GM23338 (cell line): ENCODE results near the gene NR4A1. TPM values are rescaled to one million over a fixed set of nuclear protein-coding genes. Genes with fewer than 3 reads are reported as not detected.

Experiments
- ATAC-seq: fragments of 200-7000 bp; cut with Tn5 transposase; 3 replicates; pipeline ENCODE4 v1.9.1; 2020
- DNase-seq: peaks from one replicate; pipeline ENCODE4 v3.0.0-alpha.2; 2015; ENCODE audit warnings: low spot score
- H2AFZ ChIP-seq: fragments of 200-600 bp; sonication (generic); 2 replicates; pipeline ENCODE4 v1.8.0; 2016; ENCODE audit warnings: antibody characterized with exemption, mild to moderate bottlenecking, moderate library complexity
- H3F3A ChIP-seq: fragments of 200-600 bp; sonication (generic); replicated peaks from 2 replicates; pipeline ENCODE4 v1.8.0; 2017; ENCODE audit warnings: antibody characterized with exemption, mixed run types, low read depth
- H3K27ac ChIP-seq: fragments of 200-600 bp; sonication (generic); 2 replicates; pipeline ENCODE4 v1.6.1; 2016; ENCODE audit warnings: low read depth
- H3K27me3 ChIP-seq: fragments of 200-600 bp; sonication (generic); 2 replicates; pipeline ENCODE4 v1.8.0; 2016; ENCODE audit warnings: mild to moderate bottlenecking, mixed run types, moderate library complexity; ENCODE audit not compliant: insufficient read depth
- H3K36me3 ChIP-seq: fragments of 200-600 bp; sonication (generic); 2 replicates; pipeline ENCODE4 v1.8.0; 2016; ENCODE audit warnings: mild to moderate bottlenecking; ENCODE audit not compliant: insufficient read depth
- H3K4me1 ChIP-seq: fragments of 200-600 bp; sonication (generic); 2 replicates; pipeline ENCODE4 v1.8.0; 2016; ENCODE audit warnings: mild to moderate bottlenecking, moderate library complexity; ENCODE audit not compliant: insufficient read depth
- H3K4me2 ChIP-seq: fragments of 200-600 bp; sonication (generic); 2 replicates; pipeline ENCODE4 v1.7.1; 2017; ENCODE audit warnings: mixed run types
- H3K4me3 ChIP-seq: fragments of 200-600 bp; sonication (generic); 2 replicates; pipeline ENCODE4 v1.6.1; 2016; ENCODE audit warnings: mixed run types
- H3K79me2 ChIP-seq: fragments of 200-600 bp; sonication (generic); replicated peaks from 2 replicates; pipeline ENCODE4 v1.8.0; 2017; ENCODE audit warnings: mild to moderate bottlenecking; ENCODE audit not compliant: insufficient read depth
- H3K9me2 ChIP-seq: fragments of 200-600 bp; sonication (generic); 2 replicates; pipeline ENCODE4 v1.8.0; 2017; ENCODE audit not compliant: insufficient read depth
- H4K20me1 ChIP-seq: fragments of 200-600 bp; sonication (generic); replicated peaks from 2 replicates; pipeline ENCODE4 v1.8.0; 2017; ENCODE audit warnings: mild to moderate bottlenecking; ENCODE audit not compliant: insufficient read depth
- H3K27ac Mint-ChIP-seq: 2 replicates; pipeline ENCODE4 v1.8.0; 2020; ENCODE audit warnings: inconsistent platforms, mild to moderate bottlenecking, moderate library complexity, mixed read lengths
- H3K27me3 Mint-ChIP-seq: 3 replicates; pipeline ENCODE4 v1.8.0; 2022; ENCODE audit warnings: low read depth, mild to moderate bottlenecking, moderate library complexity, mixed read lengths, inconsistent platforms; ENCODE audit not compliant: insufficient read depth, poor library complexity
- H3K36me3 Mint-ChIP-seq: 3 replicates; pipeline ENCODE4 v1.8.0; 2021; ENCODE audit warnings: low read depth, mild to moderate bottlenecking, inconsistent platforms, moderate library complexity, mixed read lengths
- H3K4me1 Mint-ChIP-seq: 3 replicates; pipeline ENCODE4 v1.8.0; 2020; ENCODE audit warnings: mild to moderate bottlenecking, inconsistent platforms, mixed read lengths
- H3K4me3 Mint-ChIP-seq: 3 replicates; pipeline ENCODE4 v1.8.0; 2021; ENCODE audit warnings: moderate library complexity, mild to moderate bottlenecking, inconsistent platforms, mixed read lengths
- H3K9me3 Mint-ChIP-seq: 3 replicates; pipeline ENCODE4 v1.8.0; 2020; ENCODE audit warnings: moderate library complexity, mild to moderate bottlenecking, inconsistent platforms, mixed read lengths
- CREB1 ChIP-seq: fragments of 250-450 bp; sonication (Bioruptor Pico); IDR thresholded peaks from 2 replicates; pipeline ENCODE4 v1.5.0; 2020; ENCODE audit warnings: low read depth, mild to moderate bottlenecking, moderate library complexity
- ETS1 ChIP-seq: IDR thresholded peaks from 2 replicates; pipeline ENCODE4 v1.6.1; 2016; ENCODE audit warnings: antibody characterized with exemption
- EZH2 ChIP-seq: fragments of 200-600 bp; sonication (generic); IDR thresholded peaks from one replicate; pipeline ENCODE4 v1.8.0; 2017; ENCODE audit warnings: antibody characterized with exemption, mild to moderate bottlenecking, low read depth; ENCODE audit not compliant: unreplicated experiment
- EZH2phosphoT487 ChIP-seq: fragments of 200-600 bp; sonication (generic); IDR thresholded peaks from one replicate; pipeline ENCODE4 v1.8.1; 2018; ENCODE audit warnings: antibody characterized with exemption; ENCODE audit not compliant: unreplicated experiment
- JUNB ChIP-seq: IDR thresholded peaks from one replicate; pipeline ENCODE4 v1.6.1; 2016; ENCODE audit warnings: antibody characterized with exemption; ENCODE audit not compliant: unreplicated experiment
- NANOG ChIP-seq: IDR thresholded peaks from 2 replicates; pipeline ENCODE4 v1.6.1; 2016; ENCODE audit warnings: antibody characterized with exemption, borderline replicate concordance
- POLR2AphosphoS5 ChIP-seq: IDR thresholded peaks from 2 replicates; pipeline ENCODE4 v1.6.1; 2016; ENCODE audit warnings: antibody characterized with exemption, low read depth
- REST ChIP-seq: IDR thresholded peaks from one replicate; pipeline ENCODE4 v1.6.1; 2018; ENCODE audit warnings: antibody characterized with exemption; ENCODE audit not compliant: unreplicated experiment
- ZNF114 ChIP-seq: fragments of 250-450 bp; sonication (Bioruptor Pico); IDR thresholded peaks from 2 replicates; pipeline ENCODE4 v1.5.0; 2020; ENCODE audit warnings: mild to moderate bottlenecking, moderate library complexity
- polyA plus RNA-seq: library from polyadenylated mRNA; unstranded; fragments of >200 nt; fragmentation: Nextera tagmentation; extraction: Ambion mirVana; gene quantifications from 2 replicates; pipeline ENCODE4 v1.2.1, GENCODE V29; 2016
- total RNA-seq: library from RNA; depleted of rRNA; stranded (reverse); fragments of >200 nt; shearing (Covaris generic); gene quantifications from 2 replicates; pipeline ENCODE4 v1.2.3, GENCODE V29; 2014

Gene NR4A1
- total and polyA plus RNA-seq, 2 experiments from 2014 or later, result 7.5 to 19.1 TPM

GRCh38 chr12:52063082-52063924 lies 12.1 kb downstream of the NR4A1 start:
- H3K4me3 Mint-ChIP-seq, result no peak overlapping the region
- peaks cover 2% of the 10 kb centered on the region; the same call in 1 of the 3 replicates for H3K4me1 Mint-ChIP-seq
- no peaks in the 10 kb centered on the region for H3K79me2 ChIP-seq
- no peaks in the 10 kb centered on the region for H3K9me2 ChIP-seq
- H3F3A ChIP-seq, result no peaks in the 10 kb centered on the region; the same call in 1 of the 2 replicates
- ATAC-seq (no peak; the same call in 2 of the 3 replicates), DNase-seq (no peak)
- H3K27ac Mint-ChIP-seq, result no peak overlapping the region
- no peaks in the 10 kb centered on the region for H3K4me1 ChIP-seq
- no peaks in the 10 kb centered on the region for H3K27me3 ChIP-seq
- H2AFZ ChIP-seq, result no peak overlapping the region; the same call in 1 of the 2 replicates
- TF ChIP-seq EZH2 (no peak), CREB1 (CRISPR knock-in tag) (no peak), NANOG (no peak), JUNB (no peak), EZH2phosphoT487 (no peak), ETS1 (no peak), ZNF114 (CRISPR knock-in tag) (no peak)
- no peak overlapping the region for H3K27ac ChIP-seq
- no peaks in the 10 kb centered on the region for H3K9me3 Mint-ChIP-seq
- peaks cover 4% of the 10 kb centered on the region for H3K36me3 Mint-ChIP-seq
- no peak overlapping the region for H3K4me3 ChIP-seq
- H4K20me1 ChIP-seq, result no peaks in the 10 kb centered on the region
- H3K27me3 Mint-ChIP-seq, result peaks cover 9% of the 10 kb centered on the region
- H3K4me2 ChIP-seq, result no peak overlapping the region
- H3K36me3 ChIP-seq, result no peaks in the 10 kb centered on the region

GRCh38 chr12:52063981-52064649 lies 12.9 kb downstream of the NR4A1 start:
- peaks cover 2% of the 10 kb centered on the region; the same call in 1 of the 3 replicates for H3K4me1 Mint-ChIP-seq
- Histone ChIP-seq H2AFZ (no peak overlapping the region), H4K20me1 (no peaks in the 10 kb centered on the region), H3K27ac (no peak overlapping the region), H3K9me2 (no peaks in the 10 kb centered on the region), H3K4me3 (no peak overlapping the region), H3K4me1 (no peaks in the 10 kb centered on the region), H3K27me3 (no peaks in the 10 kb centered on the region), H3F3A (no peaks in the 10 kb centered on the region; the same call in 1 of the 2 replicates), H3K4me2 (no peak overlapping the region), H3K36me3 (no peaks in the 10 kb centered on the region), H3K79me2 (no peaks in the 10 kb centered on the region)
- no peaks in the 10 kb centered on the region for H3K9me3 Mint-ChIP-seq
- H3K27ac Mint-ChIP-seq, result no peak overlapping the region
- ATAC-seq, result no peak
- DNase-seq, result no peak
- H3K4me3 Mint-ChIP-seq, result no peak overlapping the region
- peaks cover 9% of the 10 kb centered on the region for H3K27me3 Mint-ChIP-seq
- H3K36me3 Mint-ChIP-seq, result no peaks in the 10 kb centered on the region; the same call in 2 of the 3 replicates
- TF ChIP-seq ZNF114 (CRISPR knock-in tag) (no peak), EZH2 (no peak), POLR2AphosphoS5 (no peak), NANOG (no peak), REST (no peak), JUNB (no peak)
